AG08396 (cell line): ENCODE results near the gene CARD6.
"Not testable (repeated sequence)": the region's sequence is repeated elsewhere in the genome, so short reads cannot be mapped to it uniquely, and the experiment has no call there.

ENCODE experiments used
- DNase-seq: peaks from one replicate; pipeline ENCODE4 v3.0.0; 2012; ENCODE audit warnings: low spot score, mixed read lengths

The CARD6 gene

GRCh38 chr5:40841068-40841805, at the start of gene CARD6:
TSS of gene CARD6 (plus strand) at chr5:40841367. CDS start at chr5:40841383, 16 bp downstream.
- DNase-seq, result no peak

- DNase-seq, result no peak
These were observed 49.4 kb upstream of the CARD6 start for GRCh38 chr5:40791715-40792139.

GRCh38 chr5:40792691-40793090, 48.5 kb upstream of the CARD6 start:
- DNase-seq, result not testable (repeated sequence)

- not testable (repeated sequence) for DNase-seq
These were observed 46.8 kb upstream of the CARD6 start for GRCh38 chr5:40794340-40794739.

DNA sequence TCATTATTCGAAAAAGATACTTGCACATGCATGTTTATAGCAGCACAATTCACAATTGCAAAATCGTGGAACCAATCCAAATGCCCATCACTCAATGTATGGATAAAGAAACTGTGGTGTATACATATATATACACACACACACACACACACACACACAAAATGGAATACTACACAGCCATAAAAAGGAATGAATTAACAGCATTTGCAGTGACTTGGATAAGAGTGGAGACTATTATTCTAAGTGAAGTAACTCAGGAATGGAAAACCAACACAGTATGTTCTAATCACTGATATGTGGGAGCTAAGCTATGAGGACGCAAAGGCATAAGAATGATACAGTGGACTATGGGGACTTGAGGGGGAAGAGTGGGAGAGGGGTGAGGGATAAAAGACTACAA, 46.3 kb upstream of the CARD6 start:
- DNase-seq, result not testable (repeated sequence)

DNA sequence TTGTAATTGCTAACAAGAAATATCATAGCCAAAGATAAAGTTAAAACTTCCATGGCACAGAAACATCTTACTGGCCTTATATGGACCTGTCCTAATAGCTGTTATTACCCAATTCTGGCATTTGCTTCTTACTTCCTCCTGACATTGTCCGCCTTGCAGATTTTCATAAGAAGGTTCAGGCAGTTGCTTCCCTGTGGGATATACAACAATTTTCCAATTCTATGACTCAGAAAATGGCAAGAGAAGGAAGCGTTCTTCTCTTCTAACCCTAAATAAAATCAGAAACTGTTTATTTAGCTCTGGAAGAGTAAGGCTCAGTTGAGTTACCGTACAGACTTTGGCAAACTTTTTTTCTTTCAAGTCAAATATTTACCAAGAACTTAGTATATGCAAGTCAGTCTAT, 44.7 kb upstream of the CARD6 start:
- peak; percentile 19 for DNase-seq

- DNase-seq, result peak; percentile 68
These were observed 43.7 kb upstream of the CARD6 start for GRCh38 chr5:40797273-40798011.

DNA sequence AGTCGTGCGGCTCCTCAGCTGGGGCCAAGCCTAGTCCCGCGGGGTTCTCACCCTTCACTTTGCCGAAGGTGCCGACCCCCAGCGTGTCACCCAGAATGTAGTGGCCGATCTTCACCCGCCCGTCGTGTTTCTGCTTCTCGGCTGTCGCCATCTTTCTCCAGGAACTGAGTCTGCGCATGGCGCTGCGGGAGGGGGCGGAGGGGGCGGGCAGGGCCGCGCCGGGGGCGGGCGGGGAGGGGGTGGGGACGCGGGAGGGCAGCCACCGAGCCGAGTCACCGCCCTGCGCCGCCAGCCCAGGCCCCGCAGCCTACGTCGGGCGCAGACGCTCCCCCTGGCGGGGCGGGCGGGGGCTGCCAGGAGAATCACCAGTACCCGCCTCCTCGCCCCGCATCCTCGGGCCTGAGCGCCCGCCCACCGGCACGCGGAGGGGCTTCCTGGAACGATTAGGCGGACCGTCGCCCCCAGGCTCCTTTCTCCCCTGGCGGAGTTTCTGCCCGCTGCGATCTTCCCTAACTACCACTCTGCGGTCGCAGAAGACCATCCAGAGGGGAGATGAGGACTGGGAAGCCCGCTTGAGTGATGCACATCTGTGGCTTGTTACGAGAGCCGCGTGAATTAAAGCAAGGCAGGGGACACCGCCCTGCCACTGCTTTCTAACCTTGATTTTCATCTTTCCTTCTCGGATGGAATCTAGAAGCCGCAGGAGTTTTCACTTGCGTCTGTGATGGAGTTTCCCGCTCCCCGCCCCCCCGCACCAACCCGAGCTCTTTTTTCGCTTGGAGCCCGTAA, 43.0 kb upstream of the CARD6 start, which contains the start of gene PRKAA1:
PRKAA1 (minus strand) TSS at position 363 of the 789 bp plus-strand sequence; CDS start at position 178, 185 bp downstream.
- peak; percentile 97 for DNase-seq

DNA sequence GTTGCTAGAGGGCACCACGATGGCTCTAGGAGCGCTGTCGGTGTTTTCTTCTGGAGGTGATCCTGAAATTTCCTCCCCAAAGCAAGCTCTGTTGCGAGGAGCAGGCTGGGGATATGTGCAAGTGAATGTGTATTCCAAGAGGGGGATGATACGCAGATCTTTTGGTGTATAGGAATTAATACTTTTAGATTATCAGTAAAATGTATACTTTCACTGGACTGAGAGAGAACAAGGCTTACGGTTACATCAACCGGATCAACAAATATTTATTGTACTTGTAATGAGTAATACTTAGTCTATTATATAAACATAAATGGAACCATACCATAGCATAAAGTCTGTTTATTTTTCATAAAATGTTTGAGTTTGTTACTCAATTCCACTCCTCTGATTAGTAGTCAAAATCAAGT, 42.4 kb upstream of the CARD6 start:
- peak; percentile 71 for DNase-seq

DNA sequence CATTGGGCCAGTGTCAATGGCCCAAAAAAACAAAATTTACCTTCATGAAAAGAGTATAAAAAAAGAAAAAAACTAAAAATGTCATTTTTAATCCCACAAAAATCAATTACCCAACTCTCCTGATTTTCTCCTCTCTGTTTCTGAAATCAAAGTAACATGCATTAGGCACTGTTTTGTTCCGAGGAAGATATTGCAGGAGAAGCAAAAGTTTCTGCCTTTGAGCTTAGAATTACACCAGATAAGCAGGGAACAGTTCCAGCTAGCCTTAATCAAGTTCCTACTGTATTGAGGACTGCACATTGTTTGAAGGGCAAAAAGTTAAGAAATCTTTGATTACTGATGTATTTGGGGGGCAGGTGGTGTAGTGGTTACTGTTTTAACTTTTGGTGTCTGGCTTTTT, 41.9 kb upstream of the CARD6 start:
- DNase-seq, result no peak

- no peak for DNase-seq
These were observed 39.2 kb upstream of the CARD6 start for GRCh38 chr5:40801771-40802562.

GRCh38 chr5:40812125-40812524, 29.0 kb upstream of the CARD6 start:
- no peak for DNase-seq

GRCh38 chr5:40813698-40814281, 27.4 kb upstream of the CARD6 start:
- no peak for DNase-seq

DNA sequence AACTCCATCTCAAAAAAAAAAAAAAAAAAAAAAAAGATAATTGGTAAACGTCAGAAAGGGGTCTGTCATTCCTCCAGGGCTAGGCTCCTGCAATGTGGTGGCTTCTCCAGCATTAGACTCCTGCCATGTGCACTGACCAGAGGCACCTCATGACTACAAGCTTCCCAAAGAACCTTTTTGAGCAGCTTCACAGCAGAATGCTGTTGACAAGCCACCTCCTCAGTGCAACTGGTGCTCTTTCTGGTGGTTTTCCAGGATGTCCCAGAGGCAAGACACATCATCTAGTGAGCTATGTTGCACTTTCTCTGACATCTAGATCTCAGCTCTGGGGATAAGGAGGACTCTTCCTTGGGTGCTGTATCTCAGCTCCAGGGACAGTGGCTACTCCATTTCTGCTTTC, 17.7 kb upstream of the CARD6 start:
- DNase-seq, result no peak

DNA sequence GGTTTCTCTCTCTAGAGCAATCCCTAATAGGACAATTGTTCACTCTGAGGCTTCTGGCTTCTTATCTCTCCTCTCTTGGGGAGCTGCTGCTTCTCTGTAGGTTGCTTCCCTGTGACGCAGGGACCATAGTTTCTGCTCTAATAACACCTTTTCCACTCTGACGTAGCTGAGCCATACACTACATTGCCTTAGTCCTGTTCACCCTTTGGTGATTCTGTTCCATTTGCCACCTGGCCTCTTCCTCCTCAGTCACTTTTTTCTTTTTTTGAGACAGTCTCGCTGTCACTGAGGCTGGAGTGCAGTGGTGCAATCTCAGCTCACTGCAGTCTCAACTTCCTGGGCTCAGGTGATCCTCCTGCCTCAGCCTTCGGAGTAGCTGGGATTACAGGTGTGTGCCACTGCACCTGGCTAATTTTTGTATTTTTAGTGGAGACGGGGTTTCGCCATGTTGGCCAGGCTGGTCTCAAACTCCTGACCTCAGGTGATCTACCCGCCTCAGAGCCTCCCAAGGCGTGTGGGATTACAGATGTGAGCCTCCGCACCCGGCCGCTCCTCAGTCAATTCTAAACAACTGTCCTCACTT, 15.6 kb upstream of the CARD6 start:
- DNase-seq, result not testable (repeated sequence)

GRCh38 chr5:40826489-40827187, 14.5 kb upstream of the CARD6 start:
- DNase-seq, result no peak

DNA sequence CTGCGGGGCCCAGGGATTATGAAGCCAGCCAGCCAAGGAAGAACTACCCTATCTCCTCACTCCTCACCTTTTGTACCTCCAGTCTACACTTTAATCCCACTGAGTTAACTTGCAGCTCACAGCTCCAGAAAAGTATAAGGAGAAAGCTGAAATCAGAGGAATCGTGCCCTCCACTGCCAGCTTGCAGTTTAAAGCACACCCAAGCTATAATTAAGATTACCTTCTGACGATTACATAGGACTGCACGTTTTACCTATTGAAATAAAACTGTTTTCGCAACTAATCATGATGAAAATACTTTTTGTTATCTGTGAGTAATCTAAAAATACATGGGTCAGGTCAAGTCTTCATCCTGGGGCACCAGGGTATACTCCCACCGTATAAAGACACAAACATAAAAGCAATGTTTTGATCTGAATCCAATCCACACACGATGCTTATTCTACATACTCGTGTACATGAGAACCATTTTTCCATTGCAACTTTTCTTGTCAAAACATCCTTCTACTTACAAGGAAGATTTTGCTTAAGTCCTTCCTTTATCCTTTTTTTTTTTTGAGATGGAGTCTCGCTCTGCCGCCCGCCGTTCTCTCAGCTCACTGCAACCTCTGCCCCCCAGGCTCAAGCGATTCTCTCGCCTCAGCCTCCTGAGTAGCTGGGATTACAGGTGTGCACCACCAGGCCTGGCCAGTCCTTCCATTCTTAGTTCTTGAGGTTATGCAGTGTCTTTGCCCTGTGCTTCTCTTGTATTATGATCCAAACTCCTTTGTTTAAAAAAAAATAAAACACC, 13.8 kb upstream of the CARD6 start:
- no peak for DNase-seq

DNA sequence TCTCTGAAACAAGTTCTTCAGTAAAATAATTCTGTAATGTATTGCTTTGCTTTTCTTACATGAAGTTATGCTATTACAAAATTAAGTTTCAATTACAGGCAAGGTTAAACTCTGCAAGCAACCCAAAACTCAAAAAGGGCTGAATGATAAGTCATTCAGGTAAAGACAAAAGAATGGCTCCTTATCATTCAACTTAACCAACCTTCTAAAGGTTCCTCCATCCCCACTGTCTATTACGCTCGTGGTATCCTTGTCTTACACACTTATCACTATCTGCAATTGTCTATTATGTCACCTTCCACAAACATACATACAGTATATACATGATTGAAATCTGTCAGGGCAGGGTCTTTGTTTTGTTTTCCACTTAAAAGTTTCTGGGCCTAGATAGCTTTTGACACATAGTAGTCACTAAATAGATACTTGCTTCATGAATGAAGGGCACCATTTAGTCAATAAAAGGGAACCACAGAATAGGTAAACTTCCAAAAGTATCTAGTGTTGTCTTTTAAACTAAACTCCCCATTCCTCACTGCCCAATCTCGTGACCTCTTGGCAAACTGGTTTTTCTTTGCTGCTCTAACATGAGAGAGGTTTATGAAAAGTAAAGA, 13.0 kb upstream of the CARD6 start:
- DNase-seq, result no peak
